Raji (cell line): ENCODE data around the gene GPATCH3.

Experiments used
- POLR2A ChIP-seq: IDR thresholded peaks from 2 replicates; pipeline ENCODE4 v1.6.1; 2011; ENCODE audit warnings: low read depth, low read length, control low read depth; ENCODE audit not compliant: insufficient read depth

Gene GPATCH3

GRCh38 chr1:26894263-26894662 is 6.0 kb downstream of the GPATCH3 start:
- TF ChIP-seq POLR2A = no peak

GRCh38 chr1:26890467-26890796 is 9.8 kb downstream of the GPATCH3 start:
- no peak for TF ChIP-seq POLR2A

GRCh38 chr1:26889551-26890466 is 10.5 kb downstream of the GPATCH3 start, which contains the start of gene GPN2:
Gene GPN2 (minus strand): TSS chr1:26890283. CDS start chr1:26890096, 187 bp downstream.
- TF ChIP-seq POLR2A = peak; percentile 96

GRCh38 chr1:26888231-26888630 is 12.0 kb downstream of the GPATCH3 start:
- no peak for TF ChIP-seq POLR2A

GRCh38 chr1:26887125-26887524 is 13.1 kb downstream of the GPATCH3 start:
- no peak for TF ChIP-seq POLR2A

- no peak for TF ChIP-seq POLR2A
Measured at GRCh38 chr1:26882696-26883463, 17.4 kb downstream of the GPATCH3 start.

- no peak for TF ChIP-seq POLR2A
Measured at GRCh38 chr1:26879793-26880192, 20.5 kb downstream of the GPATCH3 start.

- TF ChIP-seq POLR2A = no peak
Measured at GRCh38 chr1:26877326-26877725, 22.9 kb downstream of the GPATCH3 start.

- no peak for TF ChIP-seq POLR2A
Measured at GRCh38 chr1:26874896-26875295, 25.4 kb downstream of the GPATCH3 start.

- peak; percentile 100 for TF ChIP-seq POLR2A
Measured at GRCh38 chr1:26864610-26865480, 35.4 kb downstream of the GPATCH3 start.

GRCh38 chr1:26863685-26864077 is 36.6 kb downstream of the GPATCH3 start:
- TF ChIP-seq POLR2A = no peak

GRCh38 chr1:26862781-26863684 is 37.2 kb downstream of the GPATCH3 start, which contains the start of gene SFN:
Gene SFN (plus strand): TSS chr1:26863149. CDS start chr1:26863213, 64 bp downstream.
- TF ChIP-seq POLR2A = peak; percentile 36; the same call in 1 of the 2 replicates

GRCh38 chr1:26861889-26862378 is 38.3 kb downstream of the GPATCH3 start:
- TF ChIP-seq POLR2A = no peak

GRCh38 chr1:26861286-26861701 is 39.0 kb downstream of the GPATCH3 start:
- TF ChIP-seq POLR2A = no peak
